Kidney (tissue), 14 donors: Measurements from ENCODE around the gene SMC1B. TPM values are rescaled to one million over a fixed set of nuclear protein-coding genes. Genes with fewer than 3 reads are reported as not detected.

ENCODE experiments used
- DNase-seq, 5 donors: peaks; one replicate each; pipeline ENCODE4 v3.0.0-alpha.2; 2013 to 2020
- FAIRE-seq: peaks from 2 replicates; lab custom pipeline; 2012; peaks lifted over from hg19 to GRCh38; lab: Jason Lieb, UNC
- H3K27ac ChIP-seq, 2 donors: one replicate each; pipeline ENCODE4 v1.7.0; 2013; ENCODE audit warnings: low read depth in 2 of 2, low read length in 2 of 2, inconsistent platforms in 1 of 2
- H3K27me3 ChIP-seq: one replicate; pipeline ENCODE4 v1.7.1; 2013; ENCODE audit warnings: low read length, inconsistent platforms; ENCODE audit not compliant: control insufficient read depth, insufficient read depth
- H3K36me3 ChIP-seq, 3 donors: one replicate each; pipeline versions ENCODE4 v1.7.0 to v1.7.1; 2013; ENCODE audit warnings: low read length in 3 of 3, control low read depth in 1 of 3, inconsistent platforms in 1 of 3; ENCODE audit not compliant: insufficient read depth in 3 of 3, control insufficient read depth in 2 of 3
- H3K4me1 ChIP-seq, 3 donors: one replicate each; pipeline versions ENCODE4 v1.7.0 to v1.7.1; 2013; ENCODE audit warnings: low read length in 3 of 3, inconsistent platforms in 1 of 3, low read depth in 1 of 3; ENCODE audit not compliant: control insufficient read depth in 2 of 3, insufficient read depth in 2 of 3
- H3K4me3 ChIP-seq, 3 donors: one replicate each; pipeline versions ENCODE4 v1.7.0 to v1.8.1; 2013; ENCODE audit warnings: low read length in 3 of 3, control low read depth in 1 of 3, inconsistent platforms in 1 of 3
- H3K9ac ChIP-seq, 3 donors: one replicate each; pipeline versions ENCODE4 v1.7.0 to v1.7.1; 2013; ENCODE audit warnings: low read length in 3 of 3, control low read depth in 1 of 3, inconsistent platforms in 1 of 3
- H3K9me3 ChIP-seq, 3 donors: one replicate each; pipeline versions ENCODE4 v1.7.0 to v1.7.1; 2013; ENCODE audit warnings: low read length in 3 of 3, control low read depth in 1 of 3, inconsistent platforms in 1 of 3; ENCODE audit not compliant: control insufficient read depth in 2 of 3, insufficient read depth in 1 of 3
- CTCF ChIP-seq: IDR thresholded peaks from 3 replicates; pipeline ENCODE4 v1.5.1; 2012; ENCODE audit warnings: mild to moderate bottlenecking, moderate library complexity, borderline replicate concordance; ENCODE audit not compliant: insufficient read depth; ENCODE audit errors: extremely low read depth
- intact Hi-C: fragments of 100-400 bp; cut with DNase I; formaldehyde crosslinking; loops from one replicate; pipeline ENCODE4 v1.11.1; 2022
- polyA plus RNA-seq: library from polyadenylated mRNA; stranded (reverse); fragments of 350-450 nt; fragmentation: Illumina TruSeq; extraction: RNeasy Lipid Tissue Mini Kit (QIAGEN cat#74804); gene quantifications from one replicate; pipeline ENCODE4 v1.2.3, GENCODE V29; 2014; ENCODE audit warnings: low read depth, low replicate concordance; ENCODE audit not compliant: insufficient read depth
- total RNA-seq: library from RNA; stranded (reverse); fragmentation: NEBNext Ultra II Directional; extraction: Animal tissue kit (Norgen Biotek cat#: 25700); gene quantifications from one replicate; pipeline ENCODE4 v1.2.1, GENCODE V29; 2021
- donor health status: control.
- donor health status: control.
- donor health status: control.
- donor health status: control.
- donor health status: control.
- donor health status: DM: yes; HTN: yes; CAD: no.
- donor health status: Normal renal cell carcinoma (clear cell type).

The SMC1B gene
- total and polyA plus RNA-seq, 2 donors from 2014 or later = not detected

GRCh38 chr22:45445031-45445710 is 31.8 kb upstream of the SMC1B start:
- FAIRE-seq = no peak
- no peak for TF ChIP-seq CTCF

GRCh38 chr22:45444168-45444567 is 30.8 kb upstream of the SMC1B start:
- Histone ChIP-seq H3K9me3 (no peaks in the 10 kb centered on the region), H3K27me3 (no peaks in the 10 kb centered on the region)
- intact Hi-C loops = loop anchor here (10.0 kb wide), 1 partner anchor 111 kb away; no protein-coding TSS in a partner anchor

More at GRCh38 chr22:45445031-45445710, 31.8 kb upstream of the SMC1B start:
- H3K4me1 ChIP-seq = no peaks in the 10 kb centered on the region
- H3K9me3 ChIP-seq = no peaks in the 10 kb centered on the region
- no peaks in the 10 kb centered on the region for H3K27me3 ChIP-seq
- no peak overlapping the region for H3K9ac ChIP-seq
- no peak for DNase-seq
- intact Hi-C loops = loop anchor here (10.0 kb wide), 1 partner anchor 110 kb away; no protein-coding TSS in a partner anchor
- H3K36me3 ChIP-seq = no peaks in the 10 kb centered on the region
- no peak overlapping the region for H3K4me3 ChIP-seq
- H3K27ac ChIP-seq = no peak overlapping the region

GRCh38 chr22:45442116-45442515 is 28.7 kb upstream of the SMC1B start:
- H3K36me3 ChIP-seq = no peaks in the 10 kb centered on the region
- FAIRE-seq = no peak
- intact Hi-C loops = loop anchor here (10.0 kb wide), 1 partner anchor 113 kb away; no protein-coding TSS in a partner anchor
- H3K9me3 ChIP-seq = no peaks in the 10 kb centered on the region
- no peak for TF ChIP-seq CTCF
- no peak overlapping the region for H3K27ac ChIP-seq
- no peak for DNase-seq
- no peaks in the 10 kb centered on the region for H3K27me3 ChIP-seq
- H3K4me3 ChIP-seq = no peak overlapping the region
- no peak overlapping the region for H3K9ac ChIP-seq
- no peaks in the 10 kb centered on the region for H3K4me1 ChIP-seq

More at GRCh38 chr22:45444168-45444567, 30.8 kb upstream of the SMC1B start:
- Histone ChIP-seq H3K4me3 (no peak overlapping the region), H3K27ac (no peak overlapping the region), H3K4me1 (no peaks in the 10 kb centered on the region), H3K36me3 (no peaks in the 10 kb centered on the region), H3K9ac (no peak overlapping the region)
- FAIRE-seq (no peak), DNase-seq (no peak)
- no peak for TF ChIP-seq CTCF
